Breast epithelium (tissue), 4 donors: Measurements from ENCODE around the gene BCL2L11. TPM values are rescaled to one million over a fixed set of nuclear protein-coding genes. Genes with fewer than 3 reads are reported as not detected.

ENCODE experiments used
- DNase-seq, 2 donors: peaks; one replicate each; pipeline ENCODE4 v3.0.0-alpha.2; 2019; ENCODE audit warnings: low spot score in 2 of 2
- H3K27ac ChIP-seq, 2 donors: fragments of 200-600 bp; sonication (generic) in 1 of 2; one replicate each; pipeline ENCODE4 v1.5.1; 2016 to 2019; ENCODE audit warnings: mild to moderate bottlenecking in 1 of 2
- H3K27me3 ChIP-seq, 2 donors: fragments of 200-600 bp; sonication (generic) in 1 of 2; one replicate each; pipeline versions ENCODE4 v1.5.1 to v1.6.0; 2017 to 2019; ENCODE audit warnings: control low read depth in 1 of 2, mild to moderate bottlenecking in 1 of 2
- H3K36me3 ChIP-seq: fragments of 200-600 bp; one replicate; pipeline ENCODE4 v1.5.1; 2019
- H3K4me1 ChIP-seq, 2 donors: fragments of 200-600 bp; sonication (generic); one replicate each; pipeline ENCODE4 v1.5.1; 2016 to 2019; ENCODE audit warnings: control low read depth in 1 of 2
- H3K4me3 ChIP-seq, 3 donors: fragments of 200-600 bp; sonication (generic); 1 replicate in 2 of 3; 2 replicates in 1 of 3; pipeline ENCODE4 v1.5.1; 2016 to 2019; ENCODE audit warnings: mild to moderate bottlenecking in 3 of 3, moderate library complexity in 2 of 3
- H3K9me3 ChIP-seq, 2 donors: fragments of 200-600 bp; sonication (generic) in 1 of 2; one replicate each; pipeline ENCODE4 v1.5.1; 2016 to 2019; ENCODE audit warnings: control low read depth in 1 of 2
- CTCF ChIP-seq, 3 donors: fragments of 450-650 bp; IDR thresholded peaks; one replicate each; pipeline ENCODE4 v1.5.1; 2016 to 2017; ENCODE audit warnings: antibody characterized with exemption in 3 of 3, mild to moderate bottlenecking in 3 of 3, moderate library complexity in 3 of 3
- POLR2A ChIP-seq: fragments of 450-650 bp; IDR thresholded peaks from one replicate; pipeline ENCODE4 v1.6.1; 2016; ENCODE audit warnings: antibody characterized with exemption, mild to moderate bottlenecking, moderate library complexity
- POLR2AphosphoS5 ChIP-seq, 3 donors: sonication (generic); formaldehyde crosslinking; IDR thresholded peaks; one replicate each; pipeline ENCODE4 v1.6.1; 2017; ENCODE audit warnings: antibody characterized with exemption in 3 of 3
- intact Hi-C: fragments of 100-400 bp; cut with DNase I; formaldehyde crosslinking; loops from one replicate; pipeline ENCODE4 v1.15.1; 2023; ENCODE audit warnings: low total_unique reads
- total RNA-seq, 3 donors: library from RNA; depleted of rRNA; stranded (reverse); fragments of >200 nt; gene quantifications; one replicate each; pipeline ENCODE4 v1.1.0, GENCODE V29; 2016

BCL2L11 gene
- total RNA-seq, 3 donors from 2014 or later: 42.6 to 67.3 (median 46.1) TPM

- Histone ChIP-seq H3K9me3 (no peaks in the 10 kb centered on the region), H3K27ac (no peak overlapping the region), H3K4me3 (no peak overlapping the region), H3K4me1 (no peaks in the 10 kb centered on the region), H3K36me3 (no peaks in the 10 kb centered on the region), H3K27me3 (no peaks in the 10 kb centered on the region)
- no peak for TF ChIP-seq POLR2AphosphoS5 (IDR thresholded peaks at IDR 0.05)
- TF ChIP-seq CTCF (IDR thresholded peaks at IDR 0.05): no peak
- no peak for DNase-seq
- intact Hi-C loops: no loop called here
Observed at GRCh38 chr2:111101592-111101991, 19.1 kb upstream of the BCL2L11 start.

GRCh38 chr2:111102216-111102615, 18.5 kb upstream of the BCL2L11 start:
- intact Hi-C loops: no loop called here
- Histone ChIP-seq H3K4me3 (no peak overlapping the region), H3K4me1 (no peaks in the 10 kb centered on the region), H3K27ac (no peak overlapping the region), H3K9me3 (no peaks in the 10 kb centered on the region), H3K36me3 (no peaks in the 10 kb centered on the region), H3K27me3 (no peaks in the 10 kb centered on the region)
- TF ChIP-seq POLR2A: no peak
- TF ChIP-seq CTCF (IDR thresholded peaks at IDR 0.05): no peak
- TF ChIP-seq POLR2AphosphoS5 (IDR thresholded peaks at IDR 0.05): no peak
- no peak for DNase-seq

- no peak for TF ChIP-seq POLR2AphosphoS5 (IDR thresholded peaks at IDR 0.05)
- no peak for TF ChIP-seq CTCF (IDR thresholded peaks at IDR 0.05)
- TF ChIP-seq POLR2A: no peak
- H3K4me1 ChIP-seq: no peaks in the 10 kb centered on the region
Observed at GRCh38 chr2:111105926-111106325, 14.8 kb upstream of the BCL2L11 start.

GRCh38 chr2:111106706-111107105, 14.0 kb upstream of the BCL2L11 start:
- no peak overlapping the region for H3K4me3 ChIP-seq
- DNase-seq: no peak
- no peaks in the 10 kb centered on the region for H3K4me1 ChIP-seq
- H3K9me3 ChIP-seq: no peaks in the 10 kb centered on the region
- no peaks in the 10 kb centered on the region for H3K27me3 ChIP-seq
- TF ChIP-seq CTCF (IDR thresholded peaks at IDR 0.05) (no peak), POLR2AphosphoS5 (IDR thresholded peaks at IDR 0.05) (no peak), POLR2A (no peak)
- H3K36me3 ChIP-seq: no peaks in the 10 kb centered on the region
- H3K27ac ChIP-seq: no peak overlapping the region
- intact Hi-C loops: no loop called here

More at GRCh38 chr2:111105926-111106325, 14.8 kb upstream of the BCL2L11 start:
- no peak overlapping the region for H3K27ac ChIP-seq
- H3K27me3 ChIP-seq: no peaks in the 10 kb centered on the region
- intact Hi-C loops: no loop called here
- no peak for DNase-seq
- no peaks in the 10 kb centered on the region for H3K9me3 ChIP-seq
- H3K36me3 ChIP-seq: no peaks in the 10 kb centered on the region
- no peak overlapping the region for H3K4me3 ChIP-seq

GRCh38 chr2:111108745-111109271, 11.9 kb upstream of the BCL2L11 start:
- intact Hi-C loops: no loop called here
- H3K27me3 ChIP-seq: no peaks in the 10 kb centered on the region
- no peak overlapping the region for H3K27ac ChIP-seq
- no peak for TF ChIP-seq POLR2A
- no peak for TF ChIP-seq CTCF (IDR thresholded peaks at IDR 0.05)
- no peak for TF ChIP-seq POLR2AphosphoS5 (IDR thresholded peaks at IDR 0.05)
- no peak overlapping the region for H3K4me3 ChIP-seq
- no peaks in the 10 kb centered on the region for H3K4me1 ChIP-seq
- H3K9me3 ChIP-seq: no peaks in the 10 kb centered on the region
- DNase-seq: no peak
- H3K36me3 ChIP-seq: no peaks in the 10 kb centered on the region
